Hepatocyte (in vitro differentiated cells): ENCODE data around the gene TAS2R40. TPM values are rescaled to one million over a fixed set of nuclear protein-coding genes. Genes with fewer than 3 reads are reported as not detected.

Experiments
- DNase-seq: peaks from one replicate; pipeline ENCODE4 v3.0.0-alpha.2; 2016; ENCODE audit warnings: low spot score
- H2AFZ ChIP-seq: fragments of 200-600 bp; sonication (generic); 2 replicates; pipeline ENCODE4 v1.6.0; 2016; ENCODE audit warnings: antibody characterized with exemption, mild to moderate bottlenecking
- H3K27ac ChIP-seq: fragments of 200-600 bp; sonication (generic); 2 replicates; pipeline ENCODE4 v1.5.1; 2016; ENCODE audit warnings: mild to moderate bottlenecking
- H3K27me3 ChIP-seq: fragments of 200-600 bp; sonication (generic); 2 replicates; pipeline ENCODE4 v1.6.1; 2016
- H3K36me3 ChIP-seq: fragments of 200-600 bp; sonication (generic); replicated peaks from 2 replicates; pipeline ENCODE4 v1.5.1; 2016; ENCODE audit warnings: low read depth; ENCODE audit not compliant: insufficient read depth
- H3K4me1 ChIP-seq: fragments of 200-600 bp; sonication (generic); 2 replicates; pipeline ENCODE4 v1.5.1; 2016; ENCODE audit warnings: mild to moderate bottlenecking, moderate library complexity; ENCODE audit not compliant: insufficient read depth
- H3K4me2 ChIP-seq: fragments of 200-600 bp; sonication (generic); 2 replicates; pipeline ENCODE4 v1.6.0; 2016
- H3K4me3 ChIP-seq: fragments of 200-600 bp; sonication (generic); 2 replicates; pipeline ENCODE4 v1.5.1; 2016; ENCODE audit warnings: mild to moderate bottlenecking
- H3K79me2 ChIP-seq: fragments of 200-600 bp; sonication (generic); 2 replicates; pipeline ENCODE4 v1.6.0; 2017; ENCODE audit warnings: mild to moderate bottlenecking
- H3K9me2 ChIP-seq: fragments of 200-600 bp; sonication (generic); replicated peaks from 2 replicates; pipeline ENCODE4 v1.6.0; 2017; ENCODE audit warnings: mild to moderate bottlenecking; ENCODE audit not compliant: insufficient read depth
- H3K9me3 ChIP-seq: fragments of 200-600 bp; sonication (generic); 2 replicates; pipeline ENCODE4 v1.5.1; 2016; ENCODE audit warnings: low read depth, mild to moderate bottlenecking
- H4K20me1 ChIP-seq: fragments of 200-600 bp; sonication (generic); 2 replicates; pipeline ENCODE4 v1.6.0; 2016; ENCODE audit warnings: mild to moderate bottlenecking; ENCODE audit not compliant: insufficient read depth, poor library complexity, severe bottlenecking
- EZH2 ChIP-seq: fragments of 200-600 bp; sonication (generic); IDR thresholded peaks from 2 replicates; pipeline ENCODE4 v1.6.1; 2016; ENCODE audit warnings: antibody characterized with exemption, mild to moderate bottlenecking, borderline replicate concordance
- EZH2phosphoT487 ChIP-seq: fragments of 200-600 bp; sonication (generic); IDR thresholded peaks from one replicate; pipeline ENCODE4 v1.6.1; 2018; ENCODE audit warnings: antibody characterized with exemption, mild to moderate bottlenecking, low read depth, moderate library complexity; ENCODE audit not compliant: unreplicated experiment, severe bottlenecking
- WGBS: methylation state at CpG from one replicate; pipeline ENCODE4 v1.1.6; 2016; ENCODE audit warnings: low lambda C conversion rate; ENCODE audit errors: missing lambda C conversion rate; 5-methylcytosine and 5-hydroxymethylcytosine counted together
- polyA plus RNA-seq: library from polyadenylated mRNA; unstranded; fragments of >200 nt; fragmentation: Nextera tagmentation; extraction: Ambion mirVana; gene quantifications from 2 replicates; pipeline ENCODE4 v1.2.1, GENCODE V29; 2016
- total RNA-seq: library from RNA; depleted of rRNA; stranded (reverse); fragments of >200 nt; gene quantifications from 2 replicates; pipeline ENCODE4 v1.2.3, GENCODE V29; 2014
- TF ChIP-seq, protein P1 (sequence below): fragments of 200-600 bp; sonication (generic); IDR thresholded peaks from 2 replicates; pipeline ENCODE4 v1.5.1; 2016; ENCODE audit warnings: antibody characterized with exemption, mild to moderate bottlenecking; ENCODE audit not compliant: poor library complexity

TAS2R40 gene
- total and polyA plus RNA-seq, 2 experiments from 2014 or later = not detected

GRCh38 chr7:143256325-143256724, 34.5 kb downstream of the TAS2R40 start:
- Histone ChIP-seq H3K4me3 (no peak overlapping the region), H3K79me2 (no peaks in the 10 kb centered on the region), H3K27me3 (no peaks in the 10 kb centered on the region), H3K9me2 (no peaks in the 10 kb centered on the region), H3K4me2 (no peak overlapping the region), H3K9me3 (no peaks in the 10 kb centered on the region), H2AFZ (no peak overlapping the region), H4K20me1 (no peaks in the 10 kb centered on the region), H3K4me1 (peaks cover 4% of the 10 kb centered on the region), H3K27ac (no peak overlapping the region), H3K36me3 (no peaks in the 10 kb centered on the region)
- WGBS = 93% methylated on average over 3 of the region's 3 CpGs
- TF ChIP-seq EZH2phosphoT487 (no peak), EZH2 (no peak)
- TF ChIP-seq, protein P1, sequence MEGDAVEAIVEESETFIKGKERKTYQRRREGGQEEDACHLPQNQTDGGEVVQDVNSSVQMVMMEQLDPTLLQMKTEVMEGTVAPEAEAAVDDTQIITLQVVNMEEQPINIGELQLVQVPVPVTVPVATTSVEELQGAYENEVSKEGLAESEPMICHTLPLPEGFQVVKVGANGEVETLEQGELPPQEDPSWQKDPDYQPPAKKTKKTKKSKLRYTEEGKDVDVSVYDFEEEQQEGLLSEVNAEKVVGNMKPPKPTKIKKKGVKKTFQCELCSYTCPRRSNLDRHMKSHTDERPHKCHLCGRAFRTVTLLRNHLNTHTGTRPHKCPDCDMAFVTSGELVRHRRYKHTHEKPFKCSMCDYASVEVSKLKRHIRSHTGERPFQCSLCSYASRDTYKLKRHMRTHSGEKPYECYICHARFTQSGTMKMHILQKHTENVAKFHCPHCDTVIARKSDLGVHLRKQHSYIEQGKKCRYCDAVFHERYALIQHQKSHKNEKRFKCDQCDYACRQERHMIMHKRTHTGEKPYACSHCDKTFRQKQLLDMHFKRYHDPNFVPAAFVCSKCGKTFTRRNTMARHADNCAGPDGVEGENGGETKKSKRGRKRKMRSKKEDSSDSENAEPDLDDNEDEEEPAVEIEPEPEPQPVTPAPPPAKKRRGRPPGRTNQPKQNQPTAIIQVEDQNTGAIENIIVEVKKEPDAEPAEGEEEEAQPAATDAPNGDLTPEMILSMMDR = no peak
- DNase-seq = no peak

DNA sequence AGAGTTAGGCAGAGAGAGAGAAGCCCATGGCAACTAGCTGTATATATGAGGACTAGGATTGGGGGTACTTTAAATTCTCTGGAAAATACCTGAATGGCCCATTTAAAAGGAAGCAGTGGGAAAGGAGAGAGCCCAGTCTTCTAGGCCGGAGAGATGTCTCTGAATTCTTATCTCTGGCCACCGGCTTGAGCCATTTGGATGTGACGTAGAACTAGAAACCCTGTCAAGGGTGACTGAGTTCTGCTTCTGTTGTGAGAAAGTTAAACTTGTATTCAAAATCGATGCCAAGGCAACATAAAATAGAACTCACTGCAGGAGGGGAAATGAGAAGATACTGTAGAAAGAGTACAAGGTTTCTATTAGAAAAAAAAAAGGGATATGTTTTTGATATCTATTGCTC, 35.1 kb downstream of the TAS2R40 start:
- no peak overlapping the region for H3K27ac ChIP-seq
- TF ChIP-seq EZH2phosphoT487 = no peak
- no peak for TF ChIP-seq EZH2
- TF ChIP-seq, protein P1 = no peak
- H3K4me1 ChIP-seq = peaks cover 4% of the 10 kb centered on the region
- no peaks in the 10 kb centered on the region for H3K36me3 ChIP-seq
- H2AFZ ChIP-seq = no peak overlapping the region
- no peak overlapping the region for H3K4me2 ChIP-seq
- H4K20me1 ChIP-seq = no peaks in the 10 kb centered on the region
- H3K4me3 ChIP-seq = no peak overlapping the region
- DNase-seq = no peak
- no peaks in the 10 kb centered on the region for H3K79me2 ChIP-seq
- no peaks in the 10 kb centered on the region for H3K9me2 ChIP-seq
- H3K27me3 ChIP-seq = no peaks in the 10 kb centered on the region
- WGBS = 89% methylated on average over 4 of the region's 4 CpGs
- no peaks in the 10 kb centered on the region for H3K9me3 ChIP-seq

GRCh38 chr7:143257501-143257900, 35.7 kb downstream of the TAS2R40 start:
- Histone ChIP-seq H3K27ac (no peak overlapping the region), H3K4me3 (no peak overlapping the region), H2AFZ (no peak overlapping the region), H3K9me3 (no peaks in the 10 kb centered on the region), H4K20me1 (no peaks in the 10 kb centered on the region), H3K4me1 (peaks cover 4% of the 10 kb centered on the region), H3K9me2 (no peaks in the 10 kb centered on the region), H3K27me3 (no peaks in the 10 kb centered on the region), H3K36me3 (no peaks in the 10 kb centered on the region), H3K79me2 (no peaks in the 10 kb centered on the region), H3K4me2 (no peak overlapping the region)
- WGBS = 63% methylated on average over 5 of the region's 5 CpGs
- DNase-seq = no peak
- TF ChIP-seq, protein P1 = peak; percentile 1
- TF ChIP-seq EZH2phosphoT487 = no peak

DNA sequence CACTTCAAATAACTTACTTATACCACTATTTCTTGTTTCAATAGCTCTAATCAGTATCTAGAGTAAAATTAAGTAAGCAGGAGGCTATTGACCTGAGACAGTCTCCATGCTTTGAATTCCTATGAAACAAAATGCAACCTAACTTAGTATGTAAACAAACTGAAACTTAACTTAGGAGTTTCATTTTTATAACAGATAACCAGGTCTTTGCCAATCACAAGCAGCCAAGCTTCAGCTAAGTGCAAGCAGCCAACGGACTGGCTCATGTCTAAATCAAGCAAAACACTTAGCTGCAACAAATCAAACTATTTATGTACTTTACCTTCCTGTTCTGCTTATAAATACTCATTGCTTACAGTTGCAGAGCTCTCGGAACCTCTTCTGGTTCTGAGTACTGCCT, 37.0 kb downstream of the TAS2R40 start:
- WGBS = 57% methylated on average over 2 of the region's 2 CpGs

More for the DNA sequence above, 37.0 kb downstream of the TAS2R40 start:
- Histone ChIP-seq H3K27ac (peak overlapping the region; percentile 58), H3K36me3 (no peaks in the 10 kb centered on the region), H3K4me1 (peaks cover 4% of the 10 kb centered on the region), H2AFZ (no peak overlapping the region), H3K4me3 (no peak overlapping the region), H3K27me3 (no peaks in the 10 kb centered on the region), H3K9me3 (no peaks in the 10 kb centered on the region), H4K20me1 (no peaks in the 10 kb centered on the region), H3K9me2 (no peaks in the 10 kb centered on the region), H3K4me2 (no peak overlapping the region), H3K79me2 (peaks cover 1% of the 10 kb centered on the region)
- no peak for DNase-seq
- TF ChIP-seq, protein P1 = no peak
- TF ChIP-seq EZH2 = no peak
